K562 (cell line): Measurements from ENCODE around the gene MAN1A1. TPM values are rescaled to one million over a fixed set of nuclear protein-coding genes. Genes with fewer than 3 reads are reported as not detected.
A peak's percentile ranks its signal among the peaks of the same experiment; 100 is the strongest.

Experiments
- ATAC-seq: fragments of 200-7000 bp; cut with Tn5 transposase; 3 replicates; pipeline ENCODE4 v1.9.1; 2020; ENCODE audit warnings: moderate library complexity
- BruUV-seq: library from RNA; stranded (reverse); fragments of 400-500 nt; replicated peaks from 2 replicates; lab custom pipeline; 2021; lab: Mats Ljungman, UMichigan
- CTCF ChIA-PET: fragments of 300-600 bp; formaldehyde crosslinking; extraction: SDS; loops from one replicate; lab custom pipeline; 2021; ENCODE audit warnings: low intra/inter-chr PET ratio; lab: Yijun Ruan, JAX
- POLR2A ChIA-PET: fragments of 300-600, 350-650 bp; sonication (Branson Sonifier 250); formaldehyde crosslinking; extraction: SDS; loops from one replicate; lab custom pipeline; 2021; ENCODE audit warnings: antibody characterized with exemption, inconsistent platforms; lab: Yijun Ruan, JAX
- DNase-seq, 4 experiments: peaks; one replicate each; pipeline versions ENCODE4 v3.0.0 to v3.0.0-alpha.2; 2011 to 2018; ENCODE audit warnings: low spot score in 3 of 4, mixed read lengths in 3 of 4; ENCODE audit errors: extremely low read depth in 1 of 4
- FAIRE-seq: peaks from 2 replicates; lab custom pipeline; 2011; peaks lifted over from hg19 to GRCh38; lab: Jason Lieb, UNC
- H2AFZ ChIP-seq: 2 replicates; pipeline ENCODE4 v1.6.0; 2011; ENCODE audit warnings: low read depth, low read length, control low read depth, inconsistent platforms
- H3K27ac ChIP-seq: fragments of 200-600 bp; 3 replicates; pipeline ENCODE4 v1.8.0; 2011; ENCODE audit warnings: low read depth, mild to moderate bottlenecking, control low read depth, inconsistent platforms, low read length, moderate library complexity, mixed read lengths; ENCODE audit errors: extremely low read depth
- H3K27me3 ChIP-seq, 2 experiments: fragments of 300-600 bp in 1 of 2; 2 replicates in 1 of 2; 3 replicates in 1 of 2; pipeline versions ENCODE4 v1.6.0 to v1.8.0; 2011; ENCODE audit warnings: inconsistent platforms in 2 of 2, low read length in 2 of 2, mild to moderate bottlenecking in 1 of 2, mixed read lengths in 1 of 2, moderate library complexity in 1 of 2; ENCODE audit not compliant: control insufficient read depth in 2 of 2, insufficient read depth in 2 of 2
- H3K36me3 ChIP-seq: fragments of 300-600 bp; 3 replicates; pipeline ENCODE4 v1.8.0; 2011; ENCODE audit warnings: mild to moderate bottlenecking, low read length, inconsistent platforms; ENCODE audit not compliant: control insufficient read depth, insufficient read depth
- H3K4me1 ChIP-seq, 2 experiments: fragments of 200-600 bp in 1 of 2; replicated peaks in 1 of 2; 2 replicates in 1 of 2; 3 replicates in 1 of 2; pipeline versions ENCODE4 v1.5.1 to v1.8.0; 2011; ENCODE audit warnings: inconsistent platforms in 2 of 2, low read length in 2 of 2, mild to moderate bottlenecking in 1 of 2, mixed read lengths in 1 of 2, moderate library complexity in 1 of 2; ENCODE audit not compliant: control insufficient read depth in 2 of 2, insufficient read depth in 2 of 2
- H3K4me2 ChIP-seq: 2 replicates; pipeline ENCODE4 v1.6.1; 2011; ENCODE audit warnings: low read length, control low read depth, inconsistent platforms, mixed read lengths; ENCODE audit not compliant: insufficient read depth
- H3K4me3 ChIP-seq: fragments of 200-600 bp; sonication (generic), shearing (Covaris generic); 2 replicates; pipeline ENCODE4 v1.5.1; 2016; ENCODE audit warnings: control low read depth, inconsistent platforms
- H3K79me2 ChIP-seq: fragments of 200-600 bp; 3 replicates; pipeline ENCODE4 v1.8.0; 2011; ENCODE audit warnings: low read length, inconsistent platforms; ENCODE audit not compliant: control insufficient read depth, insufficient read depth
- H3K9ac ChIP-seq, 2 experiments: 2 replicates each; pipeline versions ENCODE4 v1.6.0 to v1.6.1; 2011; ENCODE audit warnings: low read depth in 2 of 2, low read length in 2 of 2, control low read depth in 1 of 2, inconsistent platforms in 1 of 2, mild to moderate bottlenecking in 1 of 2, mixed read lengths in 1 of 2; ENCODE audit not compliant: insufficient read depth in 1 of 2
- H3K9me1 ChIP-seq: one replicate; pipeline ENCODE4 v1.6.0; 2011; ENCODE audit warnings: inconsistent platforms, mild to moderate bottlenecking, low read length, moderate library complexity; ENCODE audit not compliant: control insufficient read depth, insufficient read depth
- H3K9me3 ChIP-seq: replicated peaks from 2 replicates; pipeline ENCODE4 v1.5.1; 2011; ENCODE audit warnings: low read depth, low read length, inconsistent platforms; ENCODE audit not compliant: control insufficient read depth, insufficient read depth
- H4K20me1 ChIP-seq: replicated peaks from 2 replicates; pipeline ENCODE4 v1.6.1; 2011; ENCODE audit warnings: low read length, inconsistent platforms, mixed read lengths; ENCODE audit not compliant: control insufficient read depth, insufficient read depth
- ADNP ChIP-seq: fragments of 200-800 bp; sonication (Bioruptor generic); IDR thresholded peaks from 2 replicates; pipeline ENCODE4 v1.6.1; 2016; ENCODE audit warnings: missing genetic modification characterization, missing compliant biosample characterization
- CSDE1 ChIP-seq, 2 experiments: fragments of 450-650 bp; IDR thresholded peaks; 2 replicates each; pipeline ENCODE4 v1.6.1; 2016; ENCODE audit warnings: mild to moderate bottlenecking in 1 of 2
- SMARCA4 ChIP-seq: fragments of 450-650 bp; IDR thresholded peaks from 2 replicates; pipeline ENCODE4 v1.6.1; 2016
- SUPT5H ChIP-seq: fragments of 450-650 bp; IDR thresholded peaks from 2 replicates; pipeline ENCODE4 v1.6.1; 2016
- UBTF ChIP-seq, 2 experiments: IDR thresholded peaks; 2 replicates each; pipeline ENCODE4 v1.6.1; 2012; ENCODE audit warnings: improper control_type of control experiment in 2 of 2, low read depth in 2 of 2, low read length in 2 of 2, borderline replicate concordance in 1 of 2
- ZNF253 ChIP-seq: fragments of 250-450 bp; sonication (Bioruptor Pico); conservative IDR thresholded peaks from 2 replicates; pipeline ENCODE4 v1.6.1; 2021; ENCODE audit warnings: mild to moderate bottlenecking
- ZNF324 ChIP-seq: fragments of 250-450 bp; sonication (Bioruptor Pico); IDR thresholded peaks from 2 replicates; pipeline ENCODE4 v1.4.0; 2020; ENCODE audit warnings: mild to moderate bottlenecking
- WGBS: fragments of 100-300 bp; shearing (Covaris generic); methylation state at CpG from one replicate; pipeline ENCODE4 v1.1.6; 2016; ENCODE audit warnings: low coverage, mixed read lengths; ENCODE audit not compliant: insufficient coverage; ENCODE audit errors: missing lambda C conversion rate; 5-methylcytosine and 5-hydroxymethylcytosine counted together
- in situ Hi-C: fragments of 300-500 bp; cut with MboI; formaldehyde crosslinking; loops from 4 replicates; pipeline ENCODE4 v1.15.0; 2018; ENCODE audit warnings: inconsistent platforms, mixed read lengths
- intact Hi-C: fragments of 100-400 bp; cut with micrococcal nuclease; formaldehyde crosslinking; loops from 2 replicates; pipeline ENCODE4 v1.14.2; 2022
- polyA plus RNA-seq, 8 experiments: library from polyadenylated mRNA; depleted of rRNA in 4 of 8; stranded (reverse) in 5 of 8; unstranded in 3 of 8; fragments of >200 nt; fragmentation: Nextera tagmentation in 2 of 8; fragmentation: Illumina TruSeq in 1 of 8; extraction: Ambion mirVana in 2 of 8; extraction: Trizol in 1 of 8; gene quantifications; 2 replicates each; pipeline versions ENCODE4 v1.2.1 to v1.2.3, GENCODE V29; 2011 to 2014; ENCODE audit warnings: inconsistent platforms in 1 of 8, missing spikeins in 1 of 8
- total RNA-seq, 7 experiments: library from RNA; depleted of rRNA in 6 of 7; stranded (reverse); fragments of >200 nt in 6 of 7; fragmentation: Illumina TruSeq in 2 of 7; extraction: Trizol in 2 of 7; gene quantifications; 2 replicates each; pipeline versions ENCODE4 v1.2.1 to v1.2.3, GENCODE V29; 2011 to 2021; ENCODE audit warnings: low replicate concordance in 1 of 7
- TF ChIP-seq, protein P1 (sequence below): fragments of 250-450 bp; sonication (Bioruptor Pico); IDR thresholded peaks from 2 replicates; pipeline ENCODE4 v1.8.0; 2021; ENCODE audit warnings: moderate library complexity, mild to moderate bottlenecking, inconsistent platforms
- TF ChIP-seq, protein P2 (sequence below): fragments of 250-450 bp; sonication (Bioruptor Pico); IDR thresholded peaks from 2 replicates; pipeline ENCODE4 v1.8.0; 2021; ENCODE audit warnings: borderline replicate concordance, mild to moderate bottlenecking, moderate library complexity; ENCODE audit not compliant: poor library complexity, severe bottlenecking
- TF ChIP-seq, protein P3 (sequence below): fragments of 450-650 bp; IDR thresholded peaks from 2 replicates; pipeline ENCODE4 v1.6.1; 2016; ENCODE audit warnings: low read depth

Gene MAN1A1
- total and polyA plus RNA-seq, 9 of the 15 experiments (the other 6 are each of a cell fraction or from before 2014, with no cell fraction given), result 24.5 to 78.4 (median 59.7) TPM

DNA sequence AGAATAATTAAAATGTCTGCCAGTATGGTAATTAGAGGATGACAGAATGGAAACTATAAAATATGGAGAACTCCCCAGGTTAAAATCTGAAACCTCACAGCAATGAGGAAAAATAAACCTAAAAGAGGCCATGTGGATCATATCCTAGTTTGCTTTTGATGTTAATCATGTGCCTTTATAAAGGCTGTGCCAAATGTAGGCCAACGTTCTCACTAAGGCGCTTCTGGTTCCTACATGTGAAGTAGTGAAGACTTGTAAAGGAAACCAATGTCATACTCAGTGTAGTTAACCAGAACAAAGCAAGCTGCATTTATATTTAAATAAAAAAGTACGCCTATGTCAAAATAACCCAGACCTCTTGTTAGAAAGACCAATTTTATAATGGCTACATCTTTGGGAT lies 157.4 kb downstream of the MAN1A1 start (continued):
- no peak for TF ChIP-seq UBTF (IDR thresholded peaks at IDR 0.05; ENCODE audit: borderline replicate concordance in 1 of 2, low read depth in 2 of 2, low read length in 2 of 2)
- TF ChIP-seq ZNF253 (CRISPR knock-in tag), result no peak
- no peak for TF ChIP-seq ADNP (tag)
- no peak for TF ChIP-seq SMARCA4
- TF ChIP-seq, protein P1, sequence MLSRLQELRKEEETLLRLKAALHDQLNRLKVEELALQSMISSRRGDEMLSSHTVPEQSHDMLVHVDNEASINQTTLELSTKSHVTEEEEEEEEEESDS (CRISPR knock-in tag), result no peak
- TF ChIP-seq ZNF324 (CRISPR knock-in tag), result no peak
- TF ChIP-seq CSDE1 (IDR thresholded peaks at IDR 0.05), result no peak
- TF ChIP-seq, protein P2, sequence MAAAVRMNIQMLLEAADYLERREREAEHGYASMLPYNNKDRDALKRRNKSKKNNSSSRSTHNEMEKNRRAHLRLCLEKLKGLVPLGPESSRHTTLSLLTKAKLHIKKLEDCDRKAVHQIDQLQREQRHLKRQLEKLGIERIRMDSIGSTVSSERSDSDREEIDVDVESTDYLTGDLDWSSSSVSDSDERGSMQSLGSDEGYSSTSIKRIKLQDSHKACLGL (CRISPR knock-in tag), result no peak

- intact Hi-C loops, result no loop called here
- in situ Hi-C loops, result no loop called here
- POLR2A ChIA-PET, result interaction anchor here (0.6 to 1.2 kb wide), 3 partner anchors 11 to 52 kb away, joined by 3 to 7 read pairs (median 3); no protein-coding TSS in a partner anchor
These were observed 159.4 kb downstream of the MAN1A1 start for GRCh38 chr6:119190176-119190575.

More at GRCh38 chr6:119190176-119190575, 159.4 kb downstream of the MAN1A1 start:
- H4K20me1 ChIP-seq, result no peaks in the 10 kb centered on the region
- no peaks in the 10 kb centered on the region for H3K9me3 ChIP-seq
- H3K9me1 ChIP-seq, result no peaks in the 10 kb centered on the region
- FAIRE-seq, result no peak
- H3K27ac ChIP-seq, result no peak overlapping the region
- H2AFZ ChIP-seq, result no peak overlapping the region
- H3K4me2 ChIP-seq, result no peak overlapping the region
- ATAC-seq, result no peak
- no peaks in the 10 kb centered on the region for H3K27me3 ChIP-seq
- TF ChIP-seq, protein P3, sequence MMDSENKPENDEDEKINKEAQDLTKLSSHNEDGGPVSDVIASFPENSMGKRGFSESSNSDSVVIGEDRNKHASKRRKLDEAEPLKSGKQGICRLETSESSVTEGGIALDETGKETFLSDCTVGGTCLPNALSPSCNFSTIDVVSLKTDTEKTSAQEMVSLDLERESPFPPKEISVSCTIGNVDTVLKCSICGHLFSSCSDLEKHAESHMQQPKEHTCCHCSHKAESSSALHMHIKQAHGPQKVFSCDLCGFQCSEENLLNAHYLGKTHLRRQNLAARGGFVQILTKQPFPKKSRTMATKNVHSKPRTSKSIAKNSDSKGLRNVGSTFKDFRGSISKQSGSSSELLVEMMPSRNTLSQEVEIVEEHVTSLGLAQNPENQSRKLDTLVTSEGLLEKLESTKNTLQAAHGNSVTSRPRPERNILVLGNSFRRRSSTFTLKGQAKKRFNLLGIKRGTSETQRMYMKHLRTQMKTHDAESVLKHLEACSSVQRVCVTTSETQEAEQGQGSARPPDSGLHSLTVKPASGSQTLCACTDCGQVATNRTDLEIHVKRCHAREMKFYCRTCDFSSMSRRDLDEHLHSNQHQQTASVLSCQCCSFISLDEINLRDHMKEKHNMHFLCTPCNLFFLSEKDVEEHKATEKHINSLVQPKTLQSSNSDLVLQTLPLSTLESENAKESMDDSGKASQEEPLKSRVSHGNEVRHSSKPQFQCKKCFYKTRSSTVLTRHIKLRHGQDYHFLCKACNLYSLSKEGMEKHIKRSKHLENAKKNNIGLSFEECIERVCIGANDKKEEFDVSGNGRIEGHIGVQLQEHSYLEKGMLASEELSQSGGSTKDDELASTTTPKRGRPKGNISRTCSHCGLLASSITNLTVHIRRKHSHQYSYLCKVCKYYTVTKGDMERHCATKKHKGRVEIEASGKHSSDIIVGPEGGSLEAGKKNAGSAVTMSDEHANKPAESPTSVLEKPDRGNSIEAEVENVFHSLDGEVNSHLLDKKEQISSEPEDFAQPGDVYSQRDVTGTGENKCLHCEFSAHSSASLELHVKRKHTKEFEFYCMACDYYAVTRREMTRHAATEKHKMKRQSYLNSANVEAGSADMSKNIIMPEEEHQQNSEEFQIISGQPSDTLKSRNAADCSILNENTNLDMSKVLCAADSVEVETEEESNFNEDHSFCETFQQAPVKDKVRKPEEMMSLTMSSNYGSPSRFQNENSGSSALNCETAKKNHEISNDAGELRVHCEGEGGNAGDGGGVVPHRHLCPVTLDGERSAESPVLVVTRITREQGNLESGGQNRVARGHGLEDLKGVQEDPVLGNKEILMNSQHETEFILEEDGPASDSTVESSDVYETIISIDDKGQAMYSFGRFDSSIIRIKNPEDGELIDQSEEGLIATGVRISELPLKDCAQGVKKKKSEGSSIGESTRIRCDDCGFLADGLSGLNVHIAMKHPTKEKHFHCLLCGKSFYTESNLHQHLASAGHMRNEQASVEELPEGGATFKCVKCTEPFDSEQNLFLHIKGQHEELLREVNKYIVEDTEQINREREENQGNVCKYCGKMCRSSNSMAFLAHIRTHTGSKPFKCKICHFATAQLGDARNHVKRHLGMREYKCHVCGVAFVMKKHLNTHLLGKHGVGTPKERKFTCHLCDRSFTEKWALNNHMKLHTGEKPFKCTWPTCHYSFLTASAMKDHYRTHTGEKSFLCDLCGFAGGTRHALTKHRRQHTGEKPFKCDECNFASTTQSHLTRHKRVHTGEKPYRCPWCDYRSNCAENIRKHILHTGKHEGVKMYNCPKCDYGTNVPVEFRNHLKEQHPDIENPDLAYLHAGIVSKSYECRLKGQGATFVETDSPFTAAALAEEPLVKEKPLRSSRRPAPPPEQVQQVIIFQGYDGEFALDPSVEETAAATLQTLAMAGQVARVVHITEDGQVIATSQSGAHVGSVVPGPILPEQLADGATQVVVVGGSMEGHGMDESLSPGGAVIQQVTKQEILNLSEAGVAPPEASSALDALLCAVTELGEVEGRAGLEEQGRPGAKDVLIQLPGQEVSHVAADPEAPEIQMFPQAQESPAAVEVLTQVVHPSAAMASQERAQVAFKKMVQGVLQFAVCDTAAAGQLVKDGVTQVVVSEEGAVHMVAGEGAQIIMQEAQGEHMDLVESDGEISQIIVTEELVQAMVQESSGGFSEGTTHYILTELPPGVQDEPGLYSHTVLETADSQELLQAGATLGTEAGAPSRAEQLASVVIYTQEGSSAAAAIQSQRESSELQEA, result no peak
- TF ChIP-seq SUPT5H, result 0 out of 2 replicates have a peak, but pooled peaks have one; percentile 18
- 93% methylated on average over 1 of the region's 1 CpG for WGBS
- H3K4me1 ChIP-seq, result no peaks in the 10 kb centered on the region
- no peak overlapping the region for H3K9ac ChIP-seq
- H3K79me2 ChIP-seq, result 0 out of 3 replicates have a peak, but pooled peaks cover 2% of the 10 kb centered on the region
- CTCF ChIA-PET, result no interaction called here
- no peak overlapping the region for H3K4me3 ChIP-seq
- peaks cover 92% of the 10 kb centered on the region for H3K36me3 ChIP-seq
- BruUV-seq, result no TSS peak
- DNase-seq, result no peak
